ENCODE data around the gene COMMD10. TPM values are rescaled to one million over a fixed set of nuclear protein-coding genes. Genes with fewer than 3 reads are reported as not detected.

The COMMD10 gene
- polyA plus RNA-seq, 1 donor (not counting 4 experiments of a cell fraction or from before 2014, with no cell fraction given): 22.3 TPM

- Histone ChIP-seq H3K36me3 (ENCODE audit: control insufficient read depth in 2 of 2, extremely low read depth in 1 of 2, insufficient read depth in 2 of 2, low read length in 2 of 2) (no peaks in the 10 kb centered on the region), H4K20me1 (ENCODE audit: control insufficient read depth, extremely low read depth, insufficient read depth, low read length) (no peaks in the 10 kb centered on the region), H3K27ac (ENCODE audit: control insufficient read depth, insufficient read depth, low read length) (no peak overlapping the region), H3K79me2 (ENCODE audit: control insufficient read depth, insufficient read depth, low read length) (no peaks in the 10 kb centered on the region), H3K4me1 (ENCODE audit: control insufficient read depth, extremely low read depth, insufficient read depth, low read length) (no peaks in the 10 kb centered on the region), H3K4me2 (ENCODE audit: control insufficient read depth, extremely low read depth, insufficient read depth, low read depth, low read length) (no peak overlapping the region), H3K9me1 (ENCODE audit: control insufficient read depth, extremely low read depth, insufficient read depth, low read length) (no peaks in the 10 kb centered on the region), H3K9ac (ENCODE audit: control insufficient read depth, extremely low read depth, insufficient read depth, low read length) (no peak overlapping the region), H3K27me3 (ENCODE audit: control insufficient read depth, extremely low read depth, insufficient read depth, low read length) (no peaks in the 10 kb centered on the region), H2AFZ (ENCODE audit: control insufficient read depth, low read length) (no peak overlapping the region), H3K4me3 (ENCODE audit: control insufficient read depth in 2 of 3, extremely low read depth in 1 of 3, insufficient read depth in 2 of 3, low read depth in 1 of 3, low read length in 3 of 3) (no peak overlapping the region), H3K9me3 (ENCODE audit: control insufficient read depth, low read depth, low read length) (no peaks in the 10 kb centered on the region)
- DNase-seq (ENCODE audit: low read depth, low spot score) (no peak), FAIRE-seq (no peak)
- dilution Hi-C loops (cut with MboI; ENCODE audit: extremely low pct_ligation_motif_present, low sequenced_read_pairs): no loop called here
- TF ChIP-seq CTCF (optimal IDR thresholded peaks at IDR 0.05 in 1 of 3, IDR thresholded peaks at IDR 0.05 in 1 of 3, conservative IDR thresholded peaks at IDR 0.05 in 1 of 3; ENCODE audit: extremely low read depth in 1 of 3, insufficient read depth in 2 of 3, low read length in 3 of 3) (no peak), EZH2 (IDR thresholded peaks at IDR 0.05; ENCODE audit: low read length) (no peak)
Observed at GRCh38 chr5:116225281-116225922, 140.6 kb downstream of the COMMD10 start.

- Histone ChIP-seq H3K9ac (ENCODE audit: control insufficient read depth, extremely low read depth, insufficient read depth, low read length) (no peak overlapping the region), H3K9me3 (ENCODE audit: control insufficient read depth, low read depth, low read length) (no peaks in the 10 kb centered on the region), H3K27ac (ENCODE audit: control insufficient read depth, insufficient read depth, low read length) (no peak overlapping the region), H4K20me1 (ENCODE audit: control insufficient read depth, extremely low read depth, insufficient read depth, low read length) (no peaks in the 10 kb centered on the region), H3K4me1 (ENCODE audit: control insufficient read depth, extremely low read depth, insufficient read depth, low read length) (no peaks in the 10 kb centered on the region), H3K4me2 (ENCODE audit: control insufficient read depth, extremely low read depth, insufficient read depth, low read depth, low read length) (no peak overlapping the region), H3K79me2 (ENCODE audit: control insufficient read depth, insufficient read depth, low read length) (no peaks in the 10 kb centered on the region), H3K36me3 (ENCODE audit: control insufficient read depth in 2 of 2, extremely low read depth in 1 of 2, insufficient read depth in 2 of 2, low read length in 2 of 2) (no peaks in the 10 kb centered on the region), H3K9me1 (ENCODE audit: control insufficient read depth, extremely low read depth, insufficient read depth, low read length) (no peaks in the 10 kb centered on the region), H3K4me3 (ENCODE audit: control insufficient read depth in 2 of 3, extremely low read depth in 1 of 3, insufficient read depth in 2 of 3, low read depth in 1 of 3, low read length in 3 of 3) (no peak overlapping the region), H2AFZ (ENCODE audit: control insufficient read depth, low read length) (no peak overlapping the region), H3K27me3 (ENCODE audit: control insufficient read depth, extremely low read depth, insufficient read depth, low read length) (no peaks in the 10 kb centered on the region)
- no peak for FAIRE-seq
- dilution Hi-C loops (cut with MboI; ENCODE audit: extremely low pct_ligation_motif_present, low sequenced_read_pairs): no loop called here
- no peak for TF ChIP-seq CTCF (optimal IDR thresholded peaks at IDR 0.05 in 1 of 3, IDR thresholded peaks at IDR 0.05 in 1 of 3, conservative IDR thresholded peaks at IDR 0.05 in 1 of 3; ENCODE audit: extremely low read depth in 1 of 3, insufficient read depth in 2 of 3, low read length in 3 of 3)
- no peak for TF ChIP-seq EZH2 (IDR thresholded peaks at IDR 0.05; ENCODE audit: low read length)
- DNase-seq (ENCODE audit: low read depth, low spot score): no peak
Observed at GRCh38 chr5:116229131-116229689, 144.4 kb downstream of the COMMD10 start.
